Activated CD8-positive, alpha-beta memory T cell treated with anti-CD3 and anti-CD28 coated beads for 4 hours (primary cell): ENCODE results near the gene ANO3.

ENCODE experiments used
- DNase-seq, 2 donors: peaks; one replicate each; pipeline ENCODE4 v3.0.0-alpha.2; 2020; ENCODE audit warnings: low read depth in 2 of 2

ANO3 gene

GRCh38 chr11:26708736-26709456 lies 377.0 kb downstream of the ANO3 start:
- no peak for DNase-seq

GRCh38 chr11:26710489-26710888 lies 378.6 kb downstream of the ANO3 start:
- DNase-seq = no peak

GRCh38 chr11:26712497-26712896 lies 380.6 kb downstream of the ANO3 start:
- no peak for DNase-seq
